Stimulated activated CD8-positive, alpha-beta memory T cell treated with anti-CD3 and anti-CD28 coated beads, Interleukin-4, amount 100 ng/mL, for 1 hour (primary cell): ENCODE results near the gene RAB7B.
A peak's percentile ranks its signal among the peaks of the same experiment; 100 is the strongest.
"Not testable (repeated sequence)": the region's sequence is repeated elsewhere in the genome, so short reads cannot be mapped to it uniquely, and the experiment has no call there.

Experiments used
- DNase-seq, 2 donors: peaks; one replicate each; pipeline ENCODE4 v3.0.0-alpha.2; 2020; ENCODE audit warnings: low read depth in 2 of 2, low spot score in 1 of 2

The RAB7B gene

GRCh38 chr1:205998457-205999241 is 4.5 kb downstream of the RAB7B start:
- DNase-seq = no peak

GRCh38 chr1:205996641-205997040 is 6.6 kb downstream of the RAB7B start:
- DNase-seq = not testable (repeated sequence)

GRCh38 chr1:205994346-205994745 is 8.8 kb downstream of the RAB7B start:
- DNase-seq = no peak

- no peak for DNase-seq
Measured at GRCh38 chr1:205993068-205993467, 10.1 kb downstream of the RAB7B start.

- DNase-seq = no peak
Measured at GRCh38 chr1:205992218-205992882, 10.8 kb downstream of the RAB7B start.

- DNase-seq = no peak
Measured at GRCh38 chr1:205991237-205991636, 12.0 kb downstream of the RAB7B start.

- DNase-seq = no peak
Measured at GRCh38 chr1:205990226-205990625, 13.0 kb downstream of the RAB7B start.

- no peak for DNase-seq
Measured at GRCh38 chr1:205989786-205990185, 13.4 kb downstream of the RAB7B start.

GRCh38 chr1:205988585-205988995 is 14.6 kb downstream of the RAB7B start:
- no peak for DNase-seq

- no peak for DNase-seq
Measured at GRCh38 chr1:205986861-205987260, 16.3 kb downstream of the RAB7B start.

GRCh38 chr1:205986292-205986691 is 16.9 kb downstream of the RAB7B start:
- no peak for DNase-seq

- no peak for DNase-seq
Measured at GRCh38 chr1:205985330-205986005, 17.7 kb downstream of the RAB7B start.

GRCh38 chr1:205983925-205984725 is 19.1 kb downstream of the RAB7B start:
- no peak for DNase-seq

- no peak for DNase-seq
Measured at GRCh38 chr1:205981257-205981656, 21.9 kb downstream of the RAB7B start.

GRCh38 chr1:205980237-205980870 is 22.8 kb downstream of the RAB7B start:
- DNase-seq = no peak

- DNase-seq = no peak
Measured at GRCh38 chr1:205979301-205979700, 23.9 kb downstream of the RAB7B start.

GRCh38 chr1:205978676-205979075 is 24.5 kb downstream of the RAB7B start:
- no peak for DNase-seq

GRCh38 chr1:205977402-205978014 is 25.7 kb downstream of the RAB7B start:
- DNase-seq = peak; percentile 52

- DNase-seq = no peak
Measured at GRCh38 chr1:205976708-205977401, 26.3 kb downstream of the RAB7B start.

- DNase-seq = no peak
Measured at GRCh38 chr1:205976036-205976435, 27.2 kb downstream of the RAB7B start.
